ENCODE results near the gene TEX26.

GRCh38 chr13:31022928-31023530 is 90.6 kb downstream of the TEX26 start:
- TF ChIP-seq CTCF (IDR thresholded peaks at IDR 0.05): no peak
- TF ChIP-seq POLR2A (IDR thresholded peaks at IDR 0.05; ENCODE audit: low read depth): no peak
- TF ChIP-seq POLR2AphosphoS5 (IDR thresholded peaks at IDR 0.05): no peak
- TF ChIP-seq EP300 (IDR thresholded peaks at IDR 0.05): no peak

Measured in esophagus muscularis mucosa (tissue), 4 donors.